ENCODE results near the gene GLDC.

DNA sequence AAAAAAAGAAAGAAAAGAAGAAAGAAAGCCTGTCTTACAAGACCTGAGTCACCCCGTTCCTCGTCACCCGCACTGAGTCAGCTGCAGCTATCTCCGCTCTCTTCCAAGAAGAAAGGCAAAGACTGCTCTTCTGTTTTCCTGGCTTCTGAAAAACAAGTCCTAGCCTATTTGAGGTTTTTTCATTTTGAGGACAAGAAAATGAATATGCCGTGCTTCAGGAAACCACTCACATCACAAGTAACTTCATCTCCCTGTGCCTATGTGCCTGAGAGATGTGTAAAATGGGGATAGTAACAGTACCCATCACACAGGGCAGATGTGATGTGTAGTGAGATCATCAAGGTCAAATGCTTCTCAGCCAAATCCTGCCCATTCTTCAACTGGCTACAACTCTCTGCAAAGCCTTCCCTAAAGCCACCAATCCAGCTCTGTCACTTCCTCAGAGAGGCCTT, 78.4 kb downstream of the GLDC start:
- TF ChIP-seq EZH2phosphoT487 (IDR thresholded peaks at IDR 0.05; ENCODE audit: low read length) (no peak), EZH2 (optimal IDR thresholded peaks at IDR 0.05; ENCODE audit: low read depth, low read length) (no peak)
- TF ChIP-seq, protein P1, sequence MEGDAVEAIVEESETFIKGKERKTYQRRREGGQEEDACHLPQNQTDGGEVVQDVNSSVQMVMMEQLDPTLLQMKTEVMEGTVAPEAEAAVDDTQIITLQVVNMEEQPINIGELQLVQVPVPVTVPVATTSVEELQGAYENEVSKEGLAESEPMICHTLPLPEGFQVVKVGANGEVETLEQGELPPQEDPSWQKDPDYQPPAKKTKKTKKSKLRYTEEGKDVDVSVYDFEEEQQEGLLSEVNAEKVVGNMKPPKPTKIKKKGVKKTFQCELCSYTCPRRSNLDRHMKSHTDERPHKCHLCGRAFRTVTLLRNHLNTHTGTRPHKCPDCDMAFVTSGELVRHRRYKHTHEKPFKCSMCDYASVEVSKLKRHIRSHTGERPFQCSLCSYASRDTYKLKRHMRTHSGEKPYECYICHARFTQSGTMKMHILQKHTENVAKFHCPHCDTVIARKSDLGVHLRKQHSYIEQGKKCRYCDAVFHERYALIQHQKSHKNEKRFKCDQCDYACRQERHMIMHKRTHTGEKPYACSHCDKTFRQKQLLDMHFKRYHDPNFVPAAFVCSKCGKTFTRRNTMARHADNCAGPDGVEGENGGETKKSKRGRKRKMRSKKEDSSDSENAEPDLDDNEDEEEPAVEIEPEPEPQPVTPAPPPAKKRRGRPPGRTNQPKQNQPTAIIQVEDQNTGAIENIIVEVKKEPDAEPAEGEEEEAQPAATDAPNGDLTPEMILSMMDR (IDR thresholded peaks at IDR 0.05; ENCODE audit: low read length): no peak

Data from MM.1S (cell line).